HepG2 (cell line): Measurements from ENCODE around the gene PLCL2. TPM values are rescaled to one million over a fixed set of nuclear protein-coding genes. Genes with fewer than 3 reads are reported as not detected.

ENCODE experiments used
- ATAC-seq: fragments of 200-7000 bp; cut with Tn5 transposase; 3 replicates; pipeline ENCODE4 v1.9.1; 2020; ENCODE audit warnings: mild to moderate bottlenecking, moderate library complexity
- BruUV-seq: library from RNA; stranded (reverse); fragments of 400-500 nt; replicated peaks from 2 replicates; lab custom pipeline; 2021; lab: Mats Ljungman, UMichigan
- CTCF ChIA-PET: fragments of 300-600 bp; formaldehyde crosslinking; extraction: SDS; loops from one replicate; lab custom pipeline; 2021; ENCODE audit warnings: low total read pairs, inconsistent platforms, low intra/inter-chr PET ratio; lab: Yijun Ruan, JAX
- POLR2A ChIA-PET: fragments of 350-600 bp; sonication (Branson Sonifier 250); formaldehyde crosslinking; loops from one replicate; lab custom pipeline; 2020; ENCODE audit warnings: antibody characterized with exemption, inconsistent platforms; lab: Yijun Ruan, JAX
- DNase-seq: peaks from one replicate; pipeline ENCODE4 v3.0.0-alpha.2; 2015; ENCODE audit warnings: low spot score
- FAIRE-seq: peaks from 3 replicates; lab custom pipeline; 2011; peaks lifted over from hg19 to GRCh38; lab: Jason Lieb, UNC
- H2AFZ ChIP-seq: one replicate; pipeline ENCODE4 v1.6.1; 2011; ENCODE audit warnings: low read length, inconsistent platforms
- H3K27ac ChIP-seq: fragments of 300-600 bp; 3 replicates; pipeline ENCODE4 v1.8.0; 2011; ENCODE audit warnings: mixed run types, mild to moderate bottlenecking, mixed read lengths, low read length, inconsistent platforms; ENCODE audit not compliant: insufficient read depth; ENCODE audit errors: extremely low read length
- H3K27me3 ChIP-seq, 2 experiments: fragments of 200-600 bp in 1 of 2; 2 replicates in 1 of 2; 3 replicates in 1 of 2; pipeline versions ENCODE4 v1.6.0 to v1.8.0; 2011; ENCODE audit warnings: low read length in 2 of 2, mild to moderate bottlenecking in 2 of 2, moderate library complexity in 2 of 2, inconsistent platforms in 1 of 2; ENCODE audit not compliant: insufficient read depth in 2 of 2, control insufficient read depth in 1 of 2
- H3K36me3 ChIP-seq, 2 experiments: fragments of 200-600 bp in 1 of 2; replicated peaks in 1 of 2; 2 replicates in 1 of 2; 3 replicates in 1 of 2; pipeline versions ENCODE4 v1.5.1 to v1.8.0; 2011; ENCODE audit warnings: low read length in 2 of 2, inconsistent platforms in 1 of 2; ENCODE audit not compliant: insufficient read depth in 2 of 2, control insufficient read depth in 1 of 2
- H3K4me1 ChIP-seq: 2 replicates; pipeline ENCODE4 v1.5.1; 2012; ENCODE audit warnings: low read length, inconsistent platforms; ENCODE audit not compliant: insufficient read depth
- H3K4me2 ChIP-seq: 2 replicates; pipeline ENCODE4 v1.6.0; 2011; ENCODE audit warnings: low read depth, low read length, inconsistent platforms
- H3K4me3 ChIP-seq, 3 experiments: fragments of 200-600 bp in 1 of 3; sonication (generic), shearing (Covaris generic) in 1 of 3; replicated peaks in 1 of 3; 2 replicates each; pipeline ENCODE4 v1.5.1; 2011 to 2016; ENCODE audit warnings: low read length in 3 of 3, inconsistent platforms in 2 of 3, low read depth in 2 of 3, mild to moderate bottlenecking in 2 of 3, control low read depth in 1 of 3, mixed read lengths in 1 of 3; ENCODE audit not compliant: insufficient read depth in 1 of 3
- H3K79me2 ChIP-seq: one replicate; pipeline ENCODE4 v1.6.1; 2011; ENCODE audit warnings: low read length, inconsistent platforms; ENCODE audit not compliant: insufficient read depth
- H3K9ac ChIP-seq: 2 replicates; pipeline ENCODE4 v1.6.0; 2011; ENCODE audit warnings: mild to moderate bottlenecking, low read depth, low read length, inconsistent platforms; ENCODE audit not compliant: insufficient read depth
- H3K9me3 ChIP-seq: 2 replicates; pipeline ENCODE4 v1.5.1; 2012; ENCODE audit warnings: mild to moderate bottlenecking, low read length
- H4K20me1 ChIP-seq: 2 replicates; pipeline ENCODE4 v1.6.0; 2011; ENCODE audit warnings: inconsistent platforms, mild to moderate bottlenecking, low read length, moderate library complexity; ENCODE audit not compliant: insufficient read depth
- AGO1 ChIP-seq: fragments of 200-400 bp; formaldehyde crosslinking; IDR thresholded peaks from 2 replicates; pipeline ENCODE4 v1.6.1; 2017; ENCODE audit warnings: mild to moderate bottlenecking, low read depth, low read length, moderate library complexity; ENCODE audit not compliant: poor library complexity, severe bottlenecking
- E2F2 ChIP-seq: sonication (generic); formaldehyde crosslinking; IDR thresholded peaks from 2 replicates; pipeline ENCODE4 v1.4.0; 2020; ENCODE audit warnings: missing genetic modification reagents, borderline replicate concordance
- HDAC2 ChIP-seq: sonication (generic); formaldehyde crosslinking; IDR thresholded peaks from 2 replicates; pipeline ENCODE4 v1.4.0; 2020; ENCODE audit warnings: missing genetic modification reagents
- HNRNPK ChIP-seq: fragments of 200-400 bp; formaldehyde crosslinking; IDR thresholded peaks from 2 replicates; pipeline ENCODE4 v1.6.1; 2018; ENCODE audit warnings: low read length, low read depth, moderate library complexity, mild to moderate bottlenecking; ENCODE audit not compliant: poor library complexity, severe bottlenecking
- MYPOP ChIP-seq: sonication (generic); formaldehyde crosslinking; IDR thresholded peaks from 2 replicates; pipeline ENCODE4 v1.8.1; 2023; ENCODE audit warnings: mild to moderate bottlenecking, moderate library complexity, missing genetic modification reagents
- POLR2AphosphoS5 ChIP-seq: IDR thresholded peaks from 2 replicates; pipeline ENCODE4 v1.6.1; 2012; ENCODE audit warnings: low read depth, low read length
- RFXANK ChIP-seq: IDR thresholded peaks from 2 replicates; pipeline ENCODE4 v1.6.1; 2016
- SMARCE1 ChIP-seq: fragments of 450-650 bp; IDR thresholded peaks from 2 replicates; pipeline ENCODE4 v1.6.1; 2017; ENCODE audit warnings: borderline replicate concordance
- TFDP2 ChIP-seq: sonication (generic); formaldehyde crosslinking; IDR thresholded peaks from 2 replicates; pipeline ENCODE4 v1.4.0; 2020; ENCODE audit warnings: missing genetic modification reagents
- ZNF136 ChIP-seq: sonication (generic); formaldehyde crosslinking; IDR thresholded peaks from 2 replicates; pipeline ENCODE4 v1.8.1; 2022; ENCODE audit warnings: low read depth, mild to moderate bottlenecking, moderate library complexity, missing genetic modification reagents
- ZNF205 ChIP-seq: IDR thresholded peaks from 2 replicates; pipeline ENCODE4 v1.6.1; 2018; ENCODE audit warnings: missing biosample characterization, missing genetic modification reagents
- ZNF24 ChIP-seq: fragments of 450-650 bp; IDR thresholded peaks from 2 replicates; pipeline ENCODE4 v1.6.1; 2017; ENCODE audit warnings: antibody characterized with exemption, mild to moderate bottlenecking
- ZNF256 ChIP-seq: sonication (generic); formaldehyde crosslinking; conservative IDR thresholded peaks from 2 replicates; pipeline ENCODE4 v1.4.0; 2020; ENCODE audit warnings: missing genetic modification reagents
- ZNF616 ChIP-seq: sonication (generic); formaldehyde crosslinking; IDR thresholded peaks from 2 replicates; pipeline ENCODE4 v1.5.0; 2020; ENCODE audit warnings: low read depth, mild to moderate bottlenecking, missing genetic modification reagents
- ZNF619 ChIP-seq: sonication (generic); formaldehyde crosslinking; IDR thresholded peaks from 2 replicates; pipeline ENCODE4 v1.4.0; 2020; ENCODE audit warnings: mild to moderate bottlenecking, missing genetic modification reagents
- ZNF7 ChIP-seq: IDR thresholded peaks from 2 replicates; pipeline ENCODE4 v1.6.1; 2016; ENCODE audit warnings: missing biosample characterization, missing genetic modification reagents
- ZNF720 ChIP-seq: sonication (generic); formaldehyde crosslinking; IDR thresholded peaks from 2 replicates; pipeline ENCODE4 v1.4.0; 2020; ENCODE audit warnings: missing genetic modification reagents
- WGBS: methylation state at CpG from one replicate; pipeline ENCODE4 v1.1.6; 2017; ENCODE audit warnings: low lambda C conversion rate; 5-methylcytosine and 5-hydroxymethylcytosine counted together
- in situ Hi-C: cut with HindIII; loops from 2 replicates; pipeline ENCODE4 v1.10.0; 2017; ENCODE audit warnings: low pct_unique_long_range_greater_than_20kb; ENCODE audit not compliant: extremely low pct_ligation_motif_present
- intact Hi-C: fragments of 100-400 bp; cut with micrococcal nuclease; formaldehyde crosslinking; loops from one replicate; pipeline ENCODE4 v1.10.0; 2022; ENCODE audit not compliant: unreplicated experiment
- polyA plus RNA-seq, 8 experiments: library from polyadenylated mRNA; depleted of rRNA in 3 of 8; stranded (reverse) in 7 of 8; unstranded in 1 of 8; fragments of >200 nt; fragmentation: Illumina TruSeq in 4 of 8; extraction: Trizol in 4 of 8; gene quantifications; 2 replicates each; pipeline versions ENCODE4 v1.2.1 to v1.2.3, GENCODE V29; 2011 to 2016; ENCODE audit warnings: low read depth in 4 of 8, missing spikeins in 1 of 8, mixed read lengths in 1 of 8; ENCODE audit not compliant: insufficient read depth in 1 of 8
- total RNA-seq, 5 experiments: library from RNA; depleted of rRNA; stranded (reverse); fragments of >200 nt; fragmentation: Illumina TruSeq; extraction: Trizol; gene quantifications; 2 replicates each; pipeline ENCODE4 v1.2.3, GENCODE V29; 2016; ENCODE audit warnings: low read depth in 1 of 5

PLCL2 gene
- total and polyA plus RNA-seq, 2 of the 13 experiments (the other 11 are each of a cell fraction or from before 2014, with no cell fraction given), result not detected

GRCh38 chr3:17038141-17038540, 153.4 kb downstream of the PLCL2 start (continued):
- TF ChIP-seq MYPOP (CRISPR knock-in tag), result no peak
- TF ChIP-seq ZNF616 (CRISPR knock-in tag), result no peak
- no peak for TF ChIP-seq ZNF256 (CRISPR knock-in tag)
- no peak for TF ChIP-seq E2F2 (CRISPR knock-in tag)
- TF ChIP-seq AGO1, result no peak
- TF ChIP-seq HDAC2 (CRISPR knock-in tag), result no peak
- no peak for TF ChIP-seq ZNF24
- TF ChIP-seq TFDP2 (CRISPR knock-in tag), result no peak

GRCh38 chr3:17038900-17039553, 154.3 kb downstream of the PLCL2 start:
- Histone ChIP-seq H3K4me3 (no peak overlapping the region), H3K9ac (no peak overlapping the region), H3K4me1 (no peaks in the 10 kb centered on the region), H2AFZ (no peak overlapping the region), H3K9me3 (no peaks in the 10 kb centered on the region), H3K27ac (no peak overlapping the region), H3K36me3 (no peaks in the 10 kb centered on the region), H4K20me1 (no peaks in the 10 kb centered on the region), H3K27me3 (peaks cover 0 to 1% of the 10 kb centered on the region in 2 experiments; a peak in 1 of 5 replicates)
- CTCF ChIA-PET, result no interaction called here
- no peak for DNase-seq
- POLR2A ChIA-PET, result no interaction called here
- TF ChIP-seq ZNF136 (CRISPR knock-in tag) (no peak), ZNF7 (CRISPR knock-in tag) (no peak), ZNF619 (CRISPR knock-in tag) (no peak), POLR2AphosphoS5 (no peak), RFXANK (CRISPR knock-in tag) (no peak), HNRNPK (no peak), SMARCE1 (no peak), ZNF205 (CRISPR knock-in tag) (no peak), ZNF720 (CRISPR knock-in tag) (no peak)
- TF ChIP-seq, all 625 proteins: peak for 0
- Histone ChIP-seq H3K79me2 (no peaks in the 10 kb centered on the region), H3K4me2 (no peak overlapping the region)
- FAIRE-seq, result no peak
- BruUV-seq, result no TSS peak
- no peak for ATAC-seq
- intact Hi-C loops, result no loop called here
- in situ Hi-C loops, result loop anchor here (25.0 kb wide), 1 partner anchor 427 kb away; the partner anchor contains the start of gene DAZL
- 0% methylated on average over 1 of the region's 1 CpG for WGBS
